GM21786 (cell line): ENCODE data around the gene AKAP13.
"Not testable (repeated sequence)": the region's sequence is repeated elsewhere in the genome, so short reads cannot be mapped to it uniquely, and the experiment has no call there.

Experiments
- ATAC-seq: cut with Tn5 transposase; IDR thresholded peaks from one replicate; pipeline ENCODE4 v1.9.1; 2021; ENCODE audit not compliant: unreplicated experiment

Gene AKAP13

DNA sequence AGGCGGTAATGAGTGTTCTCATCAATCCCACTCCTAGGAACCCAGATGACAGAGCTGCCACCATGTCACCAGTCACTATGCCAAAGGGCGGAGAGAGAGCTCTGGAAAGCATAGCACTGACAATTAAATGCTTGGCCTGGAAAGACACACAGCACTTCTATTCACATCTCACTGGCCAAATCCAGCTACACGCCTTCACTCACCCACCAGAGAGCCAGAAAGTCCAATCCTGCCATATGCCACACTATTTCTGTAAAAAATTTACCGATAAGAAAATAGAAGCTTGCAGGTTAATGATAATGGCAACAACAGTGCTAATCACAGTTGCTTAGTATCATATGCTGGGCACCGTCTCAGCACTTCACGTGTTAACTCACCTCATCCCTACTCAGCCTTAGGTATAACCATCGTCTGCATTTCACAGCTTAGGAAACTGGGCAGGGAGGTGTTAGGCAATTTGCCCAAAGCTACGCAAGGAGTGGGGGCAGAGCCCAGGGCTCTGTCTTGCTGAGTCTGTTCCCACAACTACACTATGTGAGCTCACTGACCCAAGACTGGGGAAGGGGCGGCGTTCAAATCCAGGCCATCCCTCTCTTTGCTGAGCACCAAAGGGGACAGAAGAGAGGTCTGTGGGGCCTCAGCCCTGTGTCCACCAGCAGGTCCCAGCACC is 397.8 kb downstream of the AKAP13 start:
- no peak for ATAC-seq

DNA sequence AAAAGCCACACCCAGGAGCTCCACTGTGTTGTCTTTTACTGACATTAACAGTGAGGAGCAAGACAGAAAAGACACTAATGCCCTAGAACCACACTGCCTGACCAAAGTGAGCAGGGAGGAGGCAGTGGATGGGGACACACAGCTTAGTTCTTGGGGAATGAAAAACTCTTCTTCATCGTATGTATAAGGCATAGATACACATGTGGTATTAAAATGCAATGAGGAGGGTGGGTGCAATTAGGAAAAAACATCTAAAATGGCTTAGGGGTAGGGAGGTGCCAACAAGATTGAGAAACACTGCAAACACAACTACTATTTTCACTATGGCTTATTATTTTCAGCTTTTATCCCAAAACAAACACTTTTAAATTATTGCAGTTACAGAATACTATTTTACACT is 398.8 kb downstream of the AKAP13 start:
- no peak for ATAC-seq

DNA sequence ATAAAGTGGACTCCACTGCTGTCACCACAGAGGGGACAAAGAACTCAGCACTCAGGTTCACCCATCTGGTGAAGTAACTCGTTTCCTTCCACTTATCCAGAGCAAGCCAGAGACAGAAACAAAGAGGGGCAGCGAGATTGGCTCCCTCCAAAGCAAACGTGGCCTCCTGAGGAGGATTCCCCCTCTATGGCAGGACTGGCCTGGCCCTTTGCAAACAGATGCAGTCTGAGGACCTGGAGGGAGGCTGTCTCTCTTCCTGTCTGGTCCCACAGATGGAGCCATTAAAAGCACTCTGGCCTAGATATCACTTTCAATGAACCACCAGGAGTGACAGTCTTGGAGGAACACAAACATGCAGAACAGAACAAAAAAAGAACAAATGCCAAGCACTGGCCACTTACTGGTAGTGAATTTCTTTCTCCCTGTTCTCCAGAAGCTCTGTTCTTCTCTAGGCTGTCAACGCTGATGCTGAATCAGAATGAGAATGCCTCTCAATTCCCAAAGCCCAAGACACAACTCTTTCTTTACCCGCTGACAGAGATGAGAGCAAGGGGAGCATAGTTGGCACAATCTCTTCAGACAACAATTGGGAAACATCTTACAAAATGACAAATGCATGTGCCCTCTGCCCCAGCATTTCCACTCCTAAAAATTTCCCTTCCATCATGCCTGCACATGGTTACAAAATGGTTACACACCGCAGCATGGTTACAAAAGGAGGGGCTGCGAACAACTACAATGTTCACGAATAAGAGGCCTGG is 400.0 kb downstream of the AKAP13 start:
- no peak for ATAC-seq

GRCh38 chr15:85781099-85781498 is 400.7 kb downstream of the AKAP13 start:
- ATAC-seq, result no peak

- no peak for ATAC-seq
Measured at GRCh38 chr15:85782064-85782463, 401.7 kb downstream of the AKAP13 start.

DNA sequence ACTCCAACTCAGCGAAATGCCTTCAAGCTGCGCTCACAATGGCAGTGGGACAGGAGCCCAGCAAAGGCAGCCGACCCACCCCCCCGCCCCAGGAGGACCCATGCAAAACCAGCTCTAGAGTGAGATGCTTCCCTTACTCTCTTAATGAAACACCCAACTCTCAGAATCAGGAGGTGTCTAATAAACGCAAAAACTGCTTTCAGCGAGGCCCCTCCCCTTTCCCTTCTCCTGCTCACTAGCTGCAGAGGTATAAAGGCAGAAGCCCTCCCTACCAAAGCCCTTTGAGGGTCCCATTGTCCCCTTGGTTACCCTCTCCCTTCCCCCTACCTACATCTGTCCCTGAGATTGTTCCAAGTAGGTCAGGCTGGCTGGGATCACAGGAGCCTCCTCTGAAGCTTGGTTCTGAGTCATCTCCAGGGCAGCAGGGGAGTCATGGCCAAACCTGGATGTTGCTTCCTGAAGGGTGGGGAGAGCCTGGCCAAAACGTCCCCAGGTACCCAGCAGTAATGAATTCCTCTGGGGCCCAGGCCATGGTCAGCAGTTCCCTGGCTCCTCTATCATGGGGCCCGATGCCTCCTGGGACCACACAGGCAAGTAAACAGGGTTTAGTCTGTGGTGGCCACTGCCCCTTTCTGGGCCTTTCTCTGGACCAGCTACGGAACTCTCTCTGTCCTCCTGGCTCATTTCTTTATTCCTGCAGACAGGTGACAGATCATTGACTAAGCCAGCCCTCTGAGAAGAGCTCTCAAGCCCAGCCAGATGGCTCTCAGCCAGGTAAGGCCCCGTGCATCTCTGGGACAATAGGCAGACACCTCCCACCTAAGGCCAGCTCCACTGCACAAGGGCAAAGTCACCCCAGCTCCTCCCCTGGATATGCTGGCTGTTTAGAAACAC is 405.7 kb downstream of the AKAP13 start:
- ATAC-seq, result no peak

DNA sequence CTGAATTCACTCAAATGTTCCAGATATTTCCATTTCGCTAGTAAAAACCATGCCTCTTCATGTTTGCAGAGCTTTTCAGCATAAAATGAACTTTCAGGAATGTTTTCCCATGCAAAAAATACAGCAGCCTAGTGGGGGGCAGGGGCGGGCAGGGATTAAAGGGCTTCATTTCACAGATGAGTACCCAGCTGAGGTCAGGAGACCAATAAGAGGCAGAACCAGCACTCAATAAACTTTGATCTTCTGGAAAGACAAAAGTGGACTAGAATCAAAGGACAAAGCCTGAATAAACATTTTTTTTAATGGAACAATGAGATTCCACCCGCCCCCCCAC is 406.3 kb downstream of the AKAP13 start:
- ATAC-seq, result no peak

GRCh38 chr15:85788771-85789495 is 408.5 kb downstream of the AKAP13 start:
- ATAC-seq, result no peak

- no peak for ATAC-seq
Measured at GRCh38 chr15:85789496-85789875, 409.1 kb downstream of the AKAP13 start.

- no peak for ATAC-seq
Measured at GRCh38 chr15:85792102-85792731, 411.8 kb downstream of the AKAP13 start.

GRCh38 chr15:85792912-85793590 is 412.6 kb downstream of the AKAP13 start:
- ATAC-seq, result no peak

DNA sequence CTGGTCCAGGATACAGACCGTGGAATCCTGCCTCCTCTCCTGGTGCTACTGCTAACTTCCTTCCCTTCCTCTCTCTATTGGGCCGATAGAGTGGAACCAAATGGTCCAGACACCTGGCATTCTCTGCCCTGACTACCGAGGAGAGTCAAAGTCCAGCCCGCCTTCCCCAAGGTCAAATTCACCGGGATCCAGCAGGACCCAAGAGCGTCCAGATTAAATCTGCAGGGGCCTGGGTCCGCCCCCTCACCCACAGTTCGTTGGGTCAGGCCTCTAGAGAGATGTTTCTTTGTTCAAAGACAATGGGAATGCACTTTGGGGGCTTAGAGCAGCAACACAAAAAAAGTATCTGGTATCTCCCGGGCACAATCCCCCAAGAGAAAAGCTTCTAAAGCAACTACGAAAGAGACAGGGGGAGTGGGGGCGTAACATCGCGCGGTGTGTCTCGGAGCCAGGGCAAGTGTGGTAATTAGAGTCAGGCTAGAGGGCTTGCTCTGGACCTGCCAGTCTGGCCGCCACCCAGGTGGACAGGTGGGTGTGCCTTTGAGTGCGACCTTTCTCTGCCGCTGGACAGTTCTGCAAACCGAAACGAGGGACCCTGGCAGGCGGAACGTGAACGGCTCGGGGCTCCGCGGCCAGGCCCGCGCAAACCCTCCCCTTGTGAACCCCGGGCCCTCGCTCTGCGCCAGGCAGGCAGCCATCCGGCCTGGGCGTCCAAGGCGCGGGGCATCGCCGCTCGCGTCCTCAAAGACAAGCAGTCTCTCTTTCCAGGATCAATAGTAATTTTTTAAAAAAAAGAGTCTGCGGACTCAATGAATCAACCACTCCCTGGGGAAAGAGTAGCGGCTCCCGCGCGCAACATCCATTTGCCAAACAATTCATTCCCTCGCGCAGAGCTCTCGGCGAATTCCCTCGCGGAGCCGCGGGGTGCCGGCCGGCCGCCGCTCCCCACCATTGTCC is 413.5 kb downstream of the AKAP13 start:
- ATAC-seq, result peak; percentile 36

GRCh38 chr15:85794598-85795336 is 414.4 kb downstream of the AKAP13 start, which contains the start of gene KLHL25:
Gene KLHL25, minus strand, starts transcription at chr15:85794925. Its CDS starts 25,115 bp downstream, at chr15:85769810.
- peak; percentile 99 for ATAC-seq

- ATAC-seq, result no peak
Measured at GRCh38 chr15:85795337-85796305, 415.2 kb downstream of the AKAP13 start.

DNA sequence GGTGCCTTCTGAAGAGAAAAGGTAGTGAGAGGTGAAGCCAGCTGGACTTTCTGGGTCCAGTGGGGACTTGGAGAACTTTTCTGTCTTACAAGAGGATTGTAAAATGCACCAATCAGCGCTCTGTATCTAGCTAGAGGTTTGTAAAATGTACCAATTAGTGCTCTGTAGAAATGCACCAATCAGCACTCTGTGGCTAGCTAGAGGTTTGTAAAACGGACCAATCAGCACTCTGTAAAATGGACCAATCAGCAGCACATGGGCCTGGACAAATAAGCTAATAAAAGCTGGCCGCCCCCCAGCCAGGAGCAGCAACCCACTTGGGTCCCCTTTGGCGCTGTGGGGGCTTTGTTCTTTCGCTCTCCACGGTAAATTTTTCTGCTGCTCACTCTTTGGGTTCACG is 416.0 kb downstream of the AKAP13 start:
- ATAC-seq, result not testable (repeated sequence)
